Osteoblast (primary cell): Measurements from ENCODE around the gene NUP107. TPM values are rescaled to one million over a fixed set of nuclear protein-coding genes. Genes with fewer than 3 reads are reported as not detected.

Experiments used
- DNase-seq: peaks from one replicate; pipeline ENCODE4 v3.0.0; 2011; ENCODE audit warnings: low spot score, mixed read lengths; ENCODE audit not compliant: insufficient read length; ENCODE audit errors: missing footprints
- H2AFZ ChIP-seq: 2 replicates; pipeline ENCODE4 v1.6.0; 2011; ENCODE audit warnings: mild to moderate bottlenecking, low read length
- H3K27ac ChIP-seq: 2 replicates; pipeline ENCODE4 v1.5.1; 2011; ENCODE audit warnings: mild to moderate bottlenecking, low read depth, low read length, moderate library complexity
- H3K27me3 ChIP-seq: 2 replicates; pipeline ENCODE4 v1.6.0; 2012; ENCODE audit warnings: mild to moderate bottlenecking, control low read depth, inconsistent platforms, low read length, moderate library complexity; ENCODE audit not compliant: insufficient read depth
- H3K36me3 ChIP-seq: 2 replicates; pipeline ENCODE4 v1.5.1; 2011; ENCODE audit warnings: mild to moderate bottlenecking, low read length, control low read depth, moderate library complexity; ENCODE audit not compliant: insufficient read depth
- H3K4me1 ChIP-seq: 2 replicates; pipeline ENCODE4 v1.5.1; 2011; ENCODE audit warnings: mild to moderate bottlenecking, low read length, control low read depth, moderate library complexity; ENCODE audit not compliant: insufficient read depth
- H3K4me2 ChIP-seq: 2 replicates; pipeline ENCODE4 v1.6.0; 2011; ENCODE audit warnings: mild to moderate bottlenecking, low read length; ENCODE audit not compliant: insufficient read depth
- H3K4me3 ChIP-seq: fragments of 200-600 bp; sonication (generic); 3 replicates; pipeline ENCODE4 v1.5.1; 2012; ENCODE audit warnings: mild to moderate bottlenecking, low read length, inconsistent platforms; ENCODE audit not compliant: insufficient read depth
- H3K79me2 ChIP-seq: 2 replicates; pipeline ENCODE4 v1.6.0; 2012; ENCODE audit warnings: mild to moderate bottlenecking, low read length, control low read depth, inconsistent platforms; ENCODE audit not compliant: insufficient read depth
- H3K9me3 ChIP-seq: 2 replicates; pipeline ENCODE4 v1.5.1; 2011; ENCODE audit warnings: low read depth, low read length, control low read depth
- H4K20me1 ChIP-seq: 2 replicates; pipeline ENCODE4 v1.6.0; 2012; ENCODE audit warnings: mild to moderate bottlenecking, low read length, control low read depth; ENCODE audit not compliant: insufficient read depth
- CTCF ChIP-seq: IDR thresholded peaks from 2 replicates; pipeline ENCODE4 v1.5.1; 2011; ENCODE audit warnings: mild to moderate bottlenecking, low read depth, low read length, moderate library complexity; ENCODE audit errors: extremely low read depth
- total RNA-seq: library from RNA; depleted of rRNA; stranded (reverse); fragments of >200 nt; gene quantifications from 2 replicates; pipeline ENCODE4 v1.2.3, GENCODE V29; 2012

The NUP107 gene
- total RNA-seq, 1 donor = 43.8 TPM

GRCh38 chr12:68794653-68795251 lies 108.0 kb downstream of the NUP107 start:
- H3K79me2 ChIP-seq = no peaks in the 10 kb centered on the region
- peaks cover 4% of the 10 kb centered on the region for H3K4me1 ChIP-seq
- no peak overlapping the region for H2AFZ ChIP-seq
- no peaks in the 10 kb centered on the region for H3K36me3 ChIP-seq
- no peak overlapping the region for H3K4me2 ChIP-seq
- H4K20me1 ChIP-seq = no peaks in the 10 kb centered on the region
- no peak overlapping the region for H3K4me3 ChIP-seq
- no peaks in the 10 kb centered on the region for H3K9me3 ChIP-seq
- TF ChIP-seq CTCF = no peak
- DNase-seq = no peak
- H3K27ac ChIP-seq = peak overlapping the region; percentile 43
- H3K27me3 ChIP-seq = no peaks in the 10 kb centered on the region

Other genes with a start within 250 kb of the NUP107 start
- 231 and 243 TPM in 2 replicates for gene RAP1B, start 76.1 kb upstream of the NUP107 start, total RNA-seq
- 4.1 and 5.8 TPM in 2 replicates for gene SLC35E3, start 59.2 kb downstream of the NUP107 start, total RNA-seq
- 189 and 225 TPM in 2 replicates for gene MDM2, start 121.2 kb downstream of the NUP107 start, total RNA-seq
- gene CPM, start 246.2 kb downstream of the NUP107 start, total RNA-seq = 1.8 and 3.6 TPM in 2 replicates